ENCODE data around the gene KRTAP2-2.

The KRTAP2-2 gene

GRCh38 chr17:41059276-41060051 lies 4.4 kb upstream of the KRTAP2-2 start:
- peak; percentile 55; the same call in 1 of the 2 replicates for TF ChIP-seq TEAD4 (IDR thresholded peaks at IDR 0.05)
- TF ChIP-seq TCF12 (IDR thresholded peaks at IDR 0.05; ENCODE audit: low read depth): 0 out of 2 replicates have a peak, but pooled peaks have one; percentile 11

GRCh38 chr17:41058741-41059140 lies 3.7 kb upstream of the KRTAP2-2 start:
- TF ChIP-seq TCF12 (IDR thresholded peaks at IDR 0.05; ENCODE audit: low read depth) (no peak), TAF1 (IDR thresholded peaks at IDR 0.05; ENCODE audit: low read depth) (no peak), RAD21 (IDR thresholded peaks at IDR 0.05; ENCODE audit: low read depth) (no peak), TEAD4 (IDR thresholded peaks at IDR 0.05) (no peak), FOXM1 (IDR thresholded peaks at IDR 0.05; ENCODE audit: borderline replicate concordance, low read depth) (no peak), EGR1 (IDR thresholded peaks at IDR 0.05) (no peak), REST (IDR thresholded peaks at IDR 0.05; ENCODE audit: low read depth) (no peak), USF1 (IDR thresholded peaks at IDR 0.05) (no peak), EP300 (IDR thresholded peaks at IDR 0.05; ENCODE audit: borderline replicate concordance) (no peak), MAX (IDR thresholded peaks at IDR 0.05) (no peak), YY1 (IDR thresholded peaks at IDR 0.05; ENCODE audit: low read depth) (no peak)

GRCh38 chr17:41057547-41057946 lies 2.5 kb upstream of the KRTAP2-2 start:
- TF ChIP-seq EGR1 (IDR thresholded peaks at IDR 0.05) (no peak), TAF1 (IDR thresholded peaks at IDR 0.05; ENCODE audit: low read depth) (no peak)

GRCh38 chr17:41054025-41054424 lies 1.0 kb downstream of the KRTAP2-2 start:
- TF ChIP-seq ZBTB7A (IDR thresholded peaks at IDR 0.05; ENCODE audit: low read depth) (no peak), REST (IDR thresholded peaks at IDR 0.05; ENCODE audit: low read depth) (no peak), USF1 (IDR thresholded peaks at IDR 0.05) (no peak), TCF12 (IDR thresholded peaks at IDR 0.05; ENCODE audit: low read depth) (peak; percentile 99), NFIC (IDR thresholded peaks at IDR 0.05) (peak; percentile 64), YY1 (IDR thresholded peaks at IDR 0.05; ENCODE audit: low read depth) (no peak), CEBPB (IDR thresholded peaks at IDR 0.05) (peak; percentile 53; the same call in 1 of the 2 replicates), FOXM1 (IDR thresholded peaks at IDR 0.05; ENCODE audit: borderline replicate concordance, low read depth) (peak; percentile 74), RAD21 (IDR thresholded peaks at IDR 0.05; ENCODE audit: low read depth) (no peak), EP300 (IDR thresholded peaks at IDR 0.05; ENCODE audit: borderline replicate concordance) (peak; percentile 91), MAX (IDR thresholded peaks at IDR 0.05) (peak; percentile 30; the same call in 1 of the 2 replicates), TAF1 (IDR thresholded peaks at IDR 0.05; ENCODE audit: low read depth) (no peak), TEAD4 (IDR thresholded peaks at IDR 0.05) (peak; percentile 97), CREB1 (IDR thresholded peaks at IDR 0.05; ENCODE audit: low read depth) (no peak), EGR1 (IDR thresholded peaks at IDR 0.05) (no peak)

- TF ChIP-seq USF1 (IDR thresholded peaks at IDR 0.05) (no peak), EP300 (IDR thresholded peaks at IDR 0.05; ENCODE audit: borderline replicate concordance) (no peak), TEAD4 (IDR thresholded peaks at IDR 0.05) (no peak), RAD21 (IDR thresholded peaks at IDR 0.05; ENCODE audit: low read depth) (no peak), TAF1 (IDR thresholded peaks at IDR 0.05; ENCODE audit: low read depth) (no peak)
Observed at GRCh38 chr17:41052566-41052965, 2.5 kb downstream of the KRTAP2-2 start.

- TF ChIP-seq TAF1 (IDR thresholded peaks at IDR 0.05; ENCODE audit: low read depth): no peak
- no peak for TF ChIP-seq MAX (IDR thresholded peaks at IDR 0.05)
- TF ChIP-seq TEAD4 (IDR thresholded peaks at IDR 0.05): no peak
- TF ChIP-seq YY1 (IDR thresholded peaks at IDR 0.05; ENCODE audit: low read depth): no peak
- TF ChIP-seq EGR1 (IDR thresholded peaks at IDR 0.05): no peak
- TF ChIP-seq CREB1 (IDR thresholded peaks at IDR 0.05; ENCODE audit: low read depth): no peak
- TF ChIP-seq FOXM1 (IDR thresholded peaks at IDR 0.05; ENCODE audit: borderline replicate concordance, low read depth): no peak
- no peak for TF ChIP-seq REST (IDR thresholded peaks at IDR 0.05; ENCODE audit: low read depth)
- TF ChIP-seq CEBPB (IDR thresholded peaks at IDR 0.05): no peak
- TF ChIP-seq NFIC (IDR thresholded peaks at IDR 0.05): no peak
- no peak for TF ChIP-seq USF1 (IDR thresholded peaks at IDR 0.05)
- no peak for TF ChIP-seq EP300 (IDR thresholded peaks at IDR 0.05; ENCODE audit: borderline replicate concordance)
- TF ChIP-seq TCF12 (IDR thresholded peaks at IDR 0.05; ENCODE audit: low read depth): no peak
- TF ChIP-seq RAD21 (IDR thresholded peaks at IDR 0.05; ENCODE audit: low read depth): no peak
- no peak for TF ChIP-seq ZBTB7A (IDR thresholded peaks at IDR 0.05; ENCODE audit: low read depth)
Observed at GRCh38 chr17:41049110-41049509, 5.9 kb downstream of the KRTAP2-2 start.

Measured in Ishikawa (cell line).